Naive B cell (primary cell): ENCODE results near the gene NUPR2. TPM values are rescaled to one million over a fixed set of nuclear protein-coding genes. Genes with fewer than 3 reads are reported as not detected.
"Not testable (repeated sequence)": the region's sequence is repeated elsewhere in the genome, so short reads cannot be mapped to it uniquely, and the experiment has no call there.

ENCODE experiments used
- ATAC-seq, 2 donors: fragments of 150-1000 bp; cut with Tn5 transposase; 2 replicates each; pipeline ENCODE4 v1.10.0; 2021; ENCODE audit warnings: low read depth in 2 of 2, mild to moderate bottlenecking in 2 of 2, moderate library complexity in 2 of 2
- DNase-seq: peaks from one replicate; pipeline ENCODE4 v3.0.0; 2022
- H3K27ac Mint-ChIP-seq, 6 donors: one replicate each; pipeline ENCODE4 v1.8.0; 2020 to 2022; ENCODE audit warnings: mild to moderate bottlenecking in 6 of 6, mixed read lengths in 6 of 6, moderate library complexity in 5 of 6, inconsistent platforms in 2 of 6
- H3K27me3 Mint-ChIP-seq, 3 donors: one replicate each; pipeline ENCODE4 v1.8.0; 2021 to 2022; ENCODE audit warnings: mixed read lengths in 3 of 3, mild to moderate bottlenecking in 1 of 3
- H3K36me3 Mint-ChIP-seq, 2 donors: one replicate each; pipeline ENCODE4 v1.8.0; 2020 to 2022; ENCODE audit warnings: mixed read lengths in 2 of 2, inconsistent platforms in 1 of 2, mild to moderate bottlenecking in 1 of 2
- H3K4me1 Mint-ChIP-seq, 3 donors: one replicate each; pipeline ENCODE4 v1.8.0; 2020 to 2022; ENCODE audit warnings: mixed read lengths in 3 of 3, inconsistent platforms in 1 of 3, mild to moderate bottlenecking in 1 of 3, moderate library complexity in 1 of 3
- H3K4me3 Mint-ChIP-seq, 8 donors: one replicate each; pipeline ENCODE4 v1.8.0; 2020 to 2022; ENCODE audit warnings: mild to moderate bottlenecking in 8 of 8, mixed read lengths in 8 of 8, moderate library complexity in 8 of 8, inconsistent platforms in 2 of 8
- H3K9me3 Mint-ChIP-seq, 7 donors: one replicate each; pipeline ENCODE4 v1.8.0; 2020 to 2022; ENCODE audit warnings: mixed read lengths in 7 of 7, mild to moderate bottlenecking in 5 of 7, inconsistent platforms in 2 of 7, moderate library complexity in 1 of 7
- polyA plus RNA-seq, 6 donors: library from polyadenylated mRNA; unstranded; fragments of 300-500 nt; fragmentation: Illumina TruSeq; gene quantifications; one replicate each; pipeline ENCODE4 v1.2.3, GENCODE V29; 2021; ENCODE audit warnings: low read depth in 6 of 6

NUPR2 gene
- not detected for polyA plus RNA-seq

- no peak within 1 kb of the TSS for H3K27ac Mint-ChIP-seq
- peaks cover 0 to 1% (median 0%) of the 10 kb centered on the region in 7 donors for H3K9me3 Mint-ChIP-seq
- no peaks in the 10 kb centered on the region for H3K4me1 Mint-ChIP-seq
- peaks cover 27 to 50% (median 30%) of the 10 kb centered on the region in 3 donors for H3K27me3 Mint-ChIP-seq
- DNase-seq (no peak), ATAC-seq (no peak)
- no peaks in the 10 kb centered on the region for H3K36me3 Mint-ChIP-seq
- H3K4me3 Mint-ChIP-seq = no peak within 1 kb of the TSS
These were observed at the start of gene NUPR2 for GRCh38 chr7:56115852-56116538. Gene NUPR2 (minus strand): TSS chr7:56116417. CDS start chr7:56116314, 103 bp downstream.

GRCh38 chr7:56157238-56157790 lies 41.1 kb upstream of the NUPR2 start:
- peaks cover 7 to 12% (median 7%) of the 10 kb centered on the region in 3 donors for H3K27me3 Mint-ChIP-seq
- no peak overlapping the region for H3K4me3 Mint-ChIP-seq
- H3K9me3 Mint-ChIP-seq = peaks cover 23 to 52% (median 29%) of the 10 kb centered on the region in 7 donors
- H3K27ac Mint-ChIP-seq = no peak overlapping the region
- H3K4me1 Mint-ChIP-seq = no peaks in the 10 kb centered on the region
- peaks cover 9 to 26% of the 10 kb centered on the region in 2 donors for H3K36me3 Mint-ChIP-seq
- no peak for ATAC-seq
- no peak for DNase-seq

GRCh38 chr7:56131062-56131461 lies 14.8 kb upstream of the NUPR2 start:
- H3K36me3 Mint-ChIP-seq, H3K4me3 Mint-ChIP-seq, ATAC-seq, H3K4me1 Mint-ChIP-seq, H3K27me3 Mint-ChIP-seq, DNase-seq, H3K27ac Mint-ChIP-seq, H3K9me3 Mint-ChIP-seq: not testable (repeated sequence)

GRCh38 chr7:56127241-56127975 lies 11.2 kb upstream of the NUPR2 start:
- H3K27ac Mint-ChIP-seq = peak overlapping the region in 1 of 6 donors; percentile 9
- H3K4me1 Mint-ChIP-seq = no peaks in the 10 kb centered on the region
- ATAC-seq (no peak), DNase-seq (no peak)
- no peaks in the 10 kb centered on the region for H3K9me3 Mint-ChIP-seq
- H3K36me3 Mint-ChIP-seq = no peaks in the 10 kb centered on the region
- H3K4me3 Mint-ChIP-seq = no peak overlapping the region
- H3K27me3 Mint-ChIP-seq = peaks cover 0 to 4% (median 0%) of the 10 kb centered on the region in 3 donors

- Mint-ChIP-seq H3K4me1 (no peaks in the 10 kb centered on the region), H3K4me3 (no peak overlapping the region), H3K27ac (no peak overlapping the region), H3K36me3 (no peaks in the 10 kb centered on the region), H3K9me3 (no peaks in the 10 kb centered on the region), H3K27me3 (peaks cover 0 to 4% (median 0%) of the 10 kb centered on the region in 3 donors)
- no peak for DNase-seq
- ATAC-seq = no peak
These were observed 9.6 kb upstream of the NUPR2 start for GRCh38 chr7:56125831-56126230.

GRCh38 chr7:56124981-56125380 lies 8.8 kb upstream of the NUPR2 start:
- ATAC-seq = no peak
- Mint-ChIP-seq H3K27me3 (peaks cover 4% of the 10 kb centered on the region in 3 donors), H3K36me3 (no peaks in the 10 kb centered on the region), H3K9me3 (peaks cover 0 to 1% (median 0%) of the 10 kb centered on the region in 7 donors), H3K27ac (no peak overlapping the region), H3K4me1 (no peaks in the 10 kb centered on the region), H3K4me3 (no peak overlapping the region)
- DNase-seq = no peak

- Mint-ChIP-seq H3K36me3 (no peaks in the 10 kb centered on the region), H3K27me3 (peaks cover 18 to 24% (median 24%) of the 10 kb centered on the region in 3 donors), H3K4me3 (no peak overlapping the region), H3K27ac (no peak overlapping the region), H3K9me3 (peaks cover 0 to 1% (median 0%) of the 10 kb centered on the region in 7 donors), H3K4me1 (no peaks in the 10 kb centered on the region)
- ATAC-seq = no peak
- DNase-seq = no peak
These were observed 5.2 kb upstream of the NUPR2 start for GRCh38 chr7:56121440-56121839.

- DNase-seq, H3K9me3 Mint-ChIP-seq, ATAC-seq, H3K36me3 Mint-ChIP-seq, H3K4me1 Mint-ChIP-seq, H3K4me3 Mint-ChIP-seq: not testable (repeated sequence)
- Mint-ChIP-seq H3K27me3 (peaks cover 15 to 35% (median 16%) of the 10 kb centered on the region in 3 donors), H3K27ac (peak overlapping the region in 1 of 6 donors; percentile 33)
These were observed 4.0 kb downstream of the NUPR2 start for GRCh38 chr7:56112244-56112643.

- Mint-ChIP-seq H3K36me3 (peaks cover 0 to 22% of the 10 kb centered on the region in 2 donors), H3K9me3 (peaks cover 0 to 5% (median 2%) of the 10 kb centered on the region in 7 donors), H3K4me3 (no peak overlapping the region), H3K4me1 (peaks cover 19 to 23% (median 23%) of the 10 kb centered on the region in 3 donors), H3K27ac (no peak overlapping the region), H3K27me3 (peaks cover 5 to 20% (median 16%) of the 10 kb centered on the region in 3 donors)
- ATAC-seq (no peak), DNase-seq (no peak)
These were observed 5.6 kb downstream of the NUPR2 start for GRCh38 chr7:56110611-56111010.

GRCh38 chr7:56107954-56108258 lies 8.3 kb downstream of the NUPR2 start:
- H3K27me3 Mint-ChIP-seq = peaks cover 0 to 3% (median under 1%) of the 10 kb centered on the region in 3 donors
- peaks cover 23 to 40% (median 31%) of the 10 kb centered on the region in 3 donors for H3K4me1 Mint-ChIP-seq
- DNase-seq (no peak), ATAC-seq (no peak)
- H3K9me3 Mint-ChIP-seq = peaks cover 0 to 5% (median 2%) of the 10 kb centered on the region in 7 donors
- H3K27ac Mint-ChIP-seq = peak overlapping the region in 5 of 6 donors; percentile 24 to 97 (median 71)
- peaks cover 4 to 22% of the 10 kb centered on the region in 2 donors for H3K36me3 Mint-ChIP-seq
- peak overlapping the region in 5 of 8 donors; percentile 93 to 98 (median 98) for H3K4me3 Mint-ChIP-seq

GRCh38 chr7:56106108-56107073 lies 9.8 kb downstream of the NUPR2 start, which contains the start of gene CHCHD2:
Gene CHCHD2 (minus strand): TSS chr7:56106476. CDS start chr7:56106413, 63 bp downstream.
- ATAC-seq (peak; percentile 96 to 97), DNase-seq (peak; percentile 91)
- H3K36me3 Mint-ChIP-seq = peaks cover 4 to 23% of the 10 kb centered on the region in 2 donors
- peaks cover 0 to 5% (median 2%) of the 10 kb centered on the region in 7 donors for H3K9me3 Mint-ChIP-seq
- H3K4me1 Mint-ChIP-seq = peaks cover 23 to 40% (median 31%) of the 10 kb centered on the region in 3 donors
- H3K4me3 Mint-ChIP-seq = peak within 1 kb of the TSS; percentile 93 to 100 (median 98)
- peaks cover 0 to 3% (median 0%) of the 10 kb centered on the region in 3 donors for H3K27me3 Mint-ChIP-seq
- H3K27ac Mint-ChIP-seq = peak within 1 kb of the TSS; percentile 96 to 100 (median 98)

GRCh38 chr7:56105508-56105907 lies 10.7 kb downstream of the NUPR2 start:
- Mint-ChIP-seq H3K27ac (peak overlapping the region; percentile 96 to 100 (median 98)), H3K9me3 (peaks cover 0 to 5% (median 2%) of the 10 kb centered on the region in 7 donors), H3K4me1 (peaks cover 23 to 43% (median 36%) of the 10 kb centered on the region in 3 donors), H3K36me3 (peaks cover 9 to 31% of the 10 kb centered on the region in 2 donors), H3K4me3 (peak overlapping the region; percentile 93 to 100 (median 98)), H3K27me3 (peaks cover 0 to 3% (median 0%) of the 10 kb centered on the region in 3 donors)
- ATAC-seq = no peak
- DNase-seq = no peak
